Right kidney (tissue), 9 donors: Measurements from ENCODE around the gene MIF.
A peak's percentile ranks its signal among the peaks of the same experiment; 100 is the strongest.
"Not testable (repeated sequence)": the region's sequence is repeated elsewhere in the genome, so short reads cannot be mapped to it uniquely, and the experiment has no call there.

Experiments
- DNase-seq: peaks from one replicate; pipeline ENCODE4 v3.0.0-alpha.2; 2016
- long read RNA-seq, 8 donors: transcript quantifications; one replicate each; lab custom pipeline, GENCODE V29; 2026

MIF gene
- long read RNA-seq, donor 1, transcript MIF-202 (2 exons, 589 nt): minor isoform, 20 of 1,088 reads
- long read RNA-seq, donor 1, transcript MIF-201 (3 exons, 939 nt): major isoform, 973 of 1,088 reads
- long read RNA-seq, donor 1, transcript MIF-203 (2 exons, 435 nt): minor isoform, 73 of 1,088 reads
- long read RNA-seq, donor 1, partial matches to known transcripts: 0 of 1,088 reads
- long read RNA-seq, donor 1, other reads (novel, unspliced or antisense): 22 of 1,088 reads
- long read RNA-seq, donor 2, transcript MIF-203 (2 exons, 435 nt): minor isoform, 44 of 749 reads
- long read RNA-seq, donor 2, transcript MIF-202 (2 exons, 589 nt): minor isoform, 30 of 749 reads
- long read RNA-seq, donor 2, transcript MIF-201 (3 exons, 939 nt): major isoform, 660 of 749 reads
- long read RNA-seq, donor 2, partial matches to known transcripts: 0 of 749 reads
- long read RNA-seq, donor 2, other reads (novel, unspliced or antisense): 15 of 749 reads
- long read RNA-seq, donor 3, transcript MIF-201 (3 exons, 939 nt): major isoform, 258 of 297 reads
- long read RNA-seq, donor 3, transcript MIF-202 (2 exons, 589 nt): minor isoform, 5 of 297 reads
- long read RNA-seq, donor 3, transcript MIF-203 (2 exons, 435 nt): minor isoform, 34 of 297 reads
- long read RNA-seq, donor 3, partial matches to known transcripts: 0 of 297 reads
- long read RNA-seq, donor 3, other reads (novel, unspliced or antisense): 0 of 297 reads
- long read RNA-seq, donor 4, transcript MIF-203 (2 exons, 435 nt): minor isoform, 43 of 497 reads
- long read RNA-seq, donor 4, transcript MIF-202 (2 exons, 589 nt): minor isoform, 7 of 497 reads
- long read RNA-seq, donor 4, transcript MIF-201 (3 exons, 939 nt): major isoform, 447 of 497 reads
- long read RNA-seq, donor 4, partial matches to known transcripts: 0 of 497 reads
- long read RNA-seq, donor 4, other reads (novel, unspliced or antisense): 0 of 497 reads
- long read RNA-seq, donor 5, transcript MIF-201 (3 exons, 939 nt): major isoform, 664 of 717 reads
- long read RNA-seq, donor 5, transcript MIF-202 (2 exons, 589 nt): minor isoform, 9 of 717 reads
- long read RNA-seq, donor 5, transcript MIF-203 (2 exons, 435 nt): minor isoform, 44 of 717 reads
- long read RNA-seq, donor 5, partial matches to known transcripts: 0 of 717 reads
- long read RNA-seq, donor 5, other reads (novel, unspliced or antisense): 0 of 717 reads
- long read RNA-seq, donor 6, transcript MIF-203 (2 exons, 435 nt): minor isoform, 39 of 627 reads
- long read RNA-seq, donor 6, transcript MIF-201 (3 exons, 939 nt): major isoform, 569 of 627 reads
- long read RNA-seq, donor 6, transcript MIF-202 (2 exons, 589 nt): minor isoform, 9 of 627 reads
- long read RNA-seq, donor 6, partial matches to known transcripts: 10 of 627 reads
- long read RNA-seq, donor 6, other reads (novel, unspliced or antisense): 0 of 627 reads
- long read RNA-seq, donor 7, transcript MIF-202 (2 exons, 589 nt): minor isoform, 43 of 1,202 reads
- long read RNA-seq, donor 7, transcript MIF-201 (3 exons, 939 nt): major isoform, 1,027 of 1,202 reads
- long read RNA-seq, donor 7, transcript MIF-203 (2 exons, 435 nt): minor isoform, 103 of 1,202 reads
- long read RNA-seq, donor 7, partial matches to known transcripts: 0 of 1,202 reads
- long read RNA-seq, donor 7, other reads (novel, unspliced or antisense): 29 of 1,202 reads
- long read RNA-seq, donor 8, transcript MIF-202 (2 exons, 589 nt): minor isoform, 12 of 580 reads
- long read RNA-seq, donor 8, transcript MIF-201 (3 exons, 939 nt): major isoform, 532 of 580 reads
- long read RNA-seq, donor 8, transcript MIF-203 (2 exons, 435 nt): minor isoform, 26 of 580 reads
- long read RNA-seq, donor 8, partial matches to known transcripts: 0 of 580 reads
- long read RNA-seq, donor 8, other reads (novel, unspliced or antisense): 10 of 580 reads

DNA sequence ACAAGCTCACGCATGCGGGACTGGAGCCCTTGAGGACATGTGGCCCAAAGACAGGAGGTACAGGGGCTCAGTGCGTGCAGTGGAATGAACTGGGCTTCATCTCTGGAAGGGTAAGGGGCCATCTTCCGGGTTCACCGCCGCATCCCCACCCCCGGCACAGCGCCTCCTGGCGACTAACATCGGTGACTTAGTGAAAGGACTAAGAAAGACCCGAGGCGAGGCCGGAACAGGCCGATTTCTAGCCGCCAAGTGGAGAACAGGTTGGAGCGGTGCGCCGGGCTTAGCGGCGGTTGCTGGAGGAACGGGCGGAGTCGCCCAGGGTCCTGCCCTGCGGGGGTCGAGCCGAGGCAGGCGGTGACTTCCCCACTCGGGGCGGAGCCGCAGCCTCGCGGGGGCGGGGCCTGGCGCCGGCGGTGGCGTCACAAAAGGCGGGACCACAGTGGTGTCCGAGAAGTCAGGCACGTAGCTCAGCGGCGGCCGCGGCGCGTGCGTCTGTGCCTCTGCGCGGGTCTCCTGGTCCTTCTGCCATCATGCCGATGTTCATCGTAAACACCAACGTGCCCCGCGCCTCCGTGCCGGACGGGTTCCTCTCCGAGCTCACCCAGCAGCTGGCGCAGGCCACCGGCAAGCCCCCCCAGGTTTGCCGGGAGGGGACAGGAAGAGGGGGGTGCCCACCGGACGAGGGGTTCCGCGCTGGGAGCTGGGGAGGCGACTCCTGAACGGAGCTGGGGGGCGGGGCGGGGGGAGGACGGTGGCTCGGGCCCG, at the start of gene MIF:
MIF (plus strand) TSS at position 439 of the 765 bp plus-strand sequence; CDS start at position 531, 92 bp downstream.
- peak; percentile 97 for DNase-seq

DNA sequence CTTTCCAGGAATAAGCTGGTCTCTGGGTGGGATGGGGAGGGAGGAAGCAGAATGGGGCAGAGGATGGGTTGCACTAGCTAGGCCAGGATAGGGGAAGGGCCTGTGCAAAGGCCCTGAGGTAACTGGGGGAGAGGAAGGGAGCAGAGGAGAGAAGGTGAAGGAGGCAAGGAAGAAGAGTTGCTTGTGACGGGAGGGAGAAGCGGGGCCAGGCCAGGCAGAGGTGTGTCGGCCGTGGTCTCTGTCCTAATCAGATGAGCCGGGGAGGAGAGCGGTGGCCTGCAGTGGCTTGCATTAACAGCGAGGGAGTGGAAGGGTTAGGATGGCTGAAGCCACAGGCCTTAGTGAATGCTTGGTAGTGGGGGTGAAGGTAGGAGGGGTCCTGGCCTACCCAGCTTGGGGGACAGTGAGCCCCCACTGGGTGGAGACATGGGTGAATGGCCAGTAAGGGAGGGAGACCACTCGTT, 49.4 kb upstream of the MIF start:
- no peak for DNase-seq

GRCh38 chr22:23845265-23846080, 48.7 kb upstream of the MIF start:
- DNase-seq: no peak

DNA sequence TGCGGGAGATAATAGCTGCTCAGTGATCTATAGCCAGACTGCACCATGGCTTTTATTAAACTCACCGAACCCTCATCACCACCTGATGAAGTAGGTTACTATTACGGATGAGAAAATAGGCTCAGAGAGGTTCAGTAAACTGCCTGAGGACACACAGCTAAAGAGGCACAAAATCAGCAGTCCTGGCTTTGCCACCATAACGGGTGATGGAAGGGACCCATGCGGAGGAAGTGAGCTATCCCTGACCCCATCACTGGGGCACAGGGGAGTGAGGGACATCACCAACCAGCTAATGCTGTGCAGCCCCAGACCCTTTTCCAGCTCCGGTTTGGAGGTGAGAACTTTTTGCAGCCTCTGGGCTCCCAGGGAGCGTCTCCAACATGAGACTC, 48.1 kb upstream of the MIF start:
- no peak for DNase-seq

DNA sequence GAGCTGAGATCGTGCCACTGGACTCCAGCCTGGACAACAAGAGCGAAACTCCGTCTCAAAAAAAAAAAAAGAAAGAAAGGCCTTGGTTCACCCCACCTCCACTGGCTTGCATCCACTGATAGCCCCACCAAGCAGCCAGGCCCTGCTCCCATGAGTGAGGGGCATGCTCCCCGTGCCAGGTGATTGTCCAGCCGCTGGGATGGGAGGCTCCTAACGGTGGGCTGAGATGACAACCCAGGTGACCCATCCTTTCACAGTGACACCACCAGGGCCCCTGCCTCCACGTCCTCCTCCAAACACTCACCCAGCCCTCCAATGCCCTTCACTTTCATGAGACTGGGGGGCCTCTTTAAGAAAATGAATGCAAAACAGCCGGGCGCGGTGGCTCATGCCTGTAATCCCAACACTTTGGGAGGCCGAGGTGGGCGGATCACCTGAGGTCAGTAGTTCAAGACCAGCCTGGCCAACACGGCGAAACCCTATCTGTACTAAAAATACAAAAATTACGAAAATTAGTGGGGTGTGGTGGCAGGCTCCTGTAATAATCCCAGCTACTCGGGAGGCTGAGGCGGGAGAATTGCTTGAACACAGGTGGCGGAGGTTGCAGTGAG, 46.8 kb upstream of the MIF start:
- DNase-seq: no peak

GRCh38 chr22:23847991-23848864, 46.0 kb upstream of the MIF start:
- DNase-seq: no peak

DNA sequence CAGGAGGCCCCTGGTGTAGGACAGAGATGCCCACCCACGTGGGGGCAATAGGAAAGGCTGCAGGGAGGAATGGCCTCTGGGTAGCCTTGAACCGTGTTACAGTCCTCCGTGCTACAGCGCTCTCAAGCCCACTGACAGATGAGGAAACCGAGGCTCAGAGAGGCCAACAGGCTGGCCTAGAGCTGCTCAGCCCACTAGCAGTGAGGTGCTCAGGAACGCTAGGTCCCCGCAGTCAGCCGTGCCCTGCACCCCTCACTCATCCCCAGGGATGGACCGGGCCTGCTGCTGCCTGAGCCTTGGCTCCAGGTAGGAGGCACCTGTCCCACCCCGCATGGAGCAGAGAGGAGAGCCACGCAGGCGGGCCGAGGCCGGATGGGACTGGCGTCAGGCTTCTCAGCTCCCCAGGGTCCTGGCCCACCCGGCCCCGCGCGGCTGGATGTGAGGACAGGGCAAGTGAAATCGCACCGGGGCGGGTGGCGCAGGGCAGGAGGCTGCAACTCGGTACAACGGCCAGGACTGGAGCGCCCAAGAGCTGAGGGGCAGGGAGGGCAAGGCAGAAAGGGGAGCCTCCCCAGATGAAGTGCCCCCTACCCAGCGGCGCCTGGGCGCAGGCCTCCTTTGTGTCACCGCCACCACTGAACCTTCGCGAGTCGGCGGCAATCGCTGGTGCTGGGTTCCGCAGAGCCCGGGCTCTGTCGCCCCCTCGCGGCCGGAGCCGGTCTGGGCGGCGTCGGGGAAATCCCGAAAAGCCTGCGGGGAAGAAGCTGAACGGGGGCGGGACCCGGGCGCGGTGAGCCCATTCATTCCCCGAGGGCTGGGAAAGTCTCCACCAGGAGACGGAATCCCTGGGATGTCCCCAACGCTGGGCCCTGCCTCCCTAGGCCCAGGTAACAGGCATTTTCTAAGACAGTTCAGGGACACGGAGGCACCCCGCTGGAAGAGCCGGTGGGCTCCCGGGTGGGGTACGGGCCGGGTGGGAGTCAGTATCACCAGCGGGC, 44.9 kb upstream of the MIF start:
- peak; percentile 84 for DNase-seq

GRCh38 chr22:23850136-23850611, 44.0 kb upstream of the MIF start:
- no peak for DNase-seq

DNA sequence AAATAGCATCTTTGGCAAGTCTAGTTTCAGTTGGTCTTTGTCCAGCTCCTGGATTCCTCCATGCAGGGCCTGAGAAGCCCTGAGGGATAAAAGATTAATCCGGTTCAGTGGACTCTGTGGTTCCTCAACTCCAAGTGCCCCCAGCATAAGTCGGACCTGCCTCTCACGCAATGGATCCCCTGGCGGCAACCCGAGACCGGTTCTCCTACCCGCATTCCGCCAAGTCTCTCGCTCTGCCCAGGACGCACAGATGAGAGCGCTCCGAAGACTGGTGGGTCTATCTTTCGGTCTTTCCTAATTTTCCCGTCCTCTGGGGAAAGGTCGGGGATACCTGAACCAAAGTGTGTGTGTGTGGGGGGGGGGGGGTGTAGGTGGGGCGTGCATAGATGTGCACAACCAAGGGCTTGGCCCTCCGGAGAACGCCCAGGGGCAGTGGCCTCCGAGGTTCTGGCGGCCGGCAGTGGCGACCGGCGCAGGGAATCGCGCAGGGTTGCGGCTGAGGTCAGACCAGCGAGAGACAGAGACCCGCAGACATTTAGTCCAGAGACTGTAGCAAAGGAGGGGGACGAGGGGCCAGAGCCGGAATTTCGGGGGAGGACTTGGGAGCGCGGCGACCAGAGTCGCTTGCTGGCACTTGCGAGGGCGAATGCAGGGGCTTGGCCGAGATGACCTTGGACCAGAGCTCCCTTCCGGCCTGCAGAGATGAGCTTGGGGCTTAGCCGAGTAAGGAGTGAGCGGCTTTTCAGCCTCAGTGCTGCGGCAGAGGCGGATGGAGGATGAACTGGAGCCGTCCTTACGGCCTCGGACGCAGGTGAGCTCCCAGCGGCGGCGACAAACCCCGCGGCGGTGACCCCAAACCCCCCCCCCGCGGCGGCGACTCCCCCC, 37.2 kb upstream of the MIF start:
- DNase-seq: peak; percentile 86

DNA sequence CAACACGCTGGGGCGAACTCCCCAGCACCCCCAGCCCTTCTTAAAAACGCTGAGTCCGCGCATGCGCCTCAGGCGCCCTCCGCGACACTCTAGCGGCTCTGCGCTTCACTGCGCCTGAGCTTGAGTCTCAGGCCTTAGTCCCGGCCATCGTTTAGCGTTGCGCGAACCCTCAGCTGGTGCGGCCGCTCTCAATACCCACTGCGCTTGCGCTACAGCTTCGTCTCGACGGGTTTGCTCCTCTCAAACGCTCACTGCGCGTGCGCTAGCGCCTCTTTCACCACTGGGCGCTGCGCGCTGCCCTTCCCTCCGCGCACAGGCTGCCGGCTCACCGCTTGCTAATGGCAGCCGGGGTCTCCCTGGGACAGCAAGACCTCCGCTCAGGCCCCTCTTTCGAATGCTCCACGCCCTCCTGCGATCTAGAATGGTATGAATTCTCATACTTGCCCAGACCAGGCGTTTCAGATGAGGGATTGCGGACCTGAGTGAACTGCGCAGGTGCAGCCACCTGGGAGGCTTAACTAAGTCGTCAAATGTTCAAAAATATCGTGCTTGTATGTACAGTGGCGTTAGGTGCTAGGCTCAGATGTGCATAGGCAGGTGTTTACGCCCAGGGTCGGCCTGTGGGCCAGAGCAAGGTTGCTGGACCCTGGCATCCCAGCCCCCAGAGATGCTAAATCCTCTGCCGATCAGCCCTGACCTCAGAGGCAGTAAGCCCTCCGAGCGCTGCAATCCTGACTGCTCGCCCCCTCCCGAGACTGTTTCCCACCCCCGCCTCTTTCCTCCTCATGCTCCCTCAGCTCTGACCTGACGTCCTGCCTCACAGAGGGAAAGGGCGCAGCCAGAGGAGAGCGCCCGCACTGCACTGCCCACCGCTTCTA, 36.3 kb upstream of the MIF start, which contains the start of gene SLC2A11:
SLC2A11 (plus strand) TSS at position 270 of the 878 bp plus-strand sequence; CDS start at position 395, 125 bp downstream.
- DNase-seq: peak; percentile 86

GRCh38 chr22:23858484-23858815, 35.7 kb upstream of the MIF start:
- DNase-seq: no peak

DNA sequence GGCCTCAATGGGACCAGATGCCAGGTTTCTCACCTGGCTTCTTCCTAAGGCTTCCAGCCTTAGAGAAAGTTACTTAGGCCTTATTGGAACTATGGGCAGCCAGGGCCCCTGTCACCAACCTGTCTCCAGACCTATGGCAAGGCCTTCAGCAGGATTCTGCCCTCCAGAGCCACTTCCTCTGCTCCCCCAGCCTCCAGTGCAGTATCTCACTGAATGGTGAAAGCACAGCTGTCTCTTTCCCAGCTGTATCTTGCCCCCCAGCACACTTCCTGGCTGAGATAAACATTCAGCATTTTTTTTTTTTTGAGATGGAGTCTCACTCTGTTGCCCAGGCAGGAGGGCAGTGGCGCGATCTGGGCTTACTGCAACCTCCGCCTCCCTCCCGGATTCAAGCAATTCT, 35.0 kb upstream of the MIF start:
- no peak for DNase-seq

DNA sequence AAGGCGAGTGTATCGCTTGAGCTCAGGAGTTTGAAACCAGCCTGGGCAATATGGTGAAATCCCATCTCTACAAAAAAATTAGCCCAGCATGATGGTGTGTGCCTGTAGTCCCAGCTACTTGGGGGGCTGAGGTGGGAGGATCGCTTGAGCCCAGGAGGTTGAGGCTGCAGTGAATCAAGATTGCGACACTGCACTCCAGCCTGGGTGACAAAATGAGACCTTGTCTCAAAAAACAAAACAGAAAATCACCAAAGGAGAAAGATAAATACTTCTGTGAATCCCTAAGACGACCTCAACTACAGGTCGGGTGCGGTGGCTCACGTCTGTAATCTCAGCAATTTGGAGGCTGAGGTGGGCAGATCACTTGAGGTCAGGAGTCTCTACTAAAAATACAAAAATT, 34.0 kb upstream of the MIF start:
- not testable (repeated sequence) for DNase-seq

DNA sequence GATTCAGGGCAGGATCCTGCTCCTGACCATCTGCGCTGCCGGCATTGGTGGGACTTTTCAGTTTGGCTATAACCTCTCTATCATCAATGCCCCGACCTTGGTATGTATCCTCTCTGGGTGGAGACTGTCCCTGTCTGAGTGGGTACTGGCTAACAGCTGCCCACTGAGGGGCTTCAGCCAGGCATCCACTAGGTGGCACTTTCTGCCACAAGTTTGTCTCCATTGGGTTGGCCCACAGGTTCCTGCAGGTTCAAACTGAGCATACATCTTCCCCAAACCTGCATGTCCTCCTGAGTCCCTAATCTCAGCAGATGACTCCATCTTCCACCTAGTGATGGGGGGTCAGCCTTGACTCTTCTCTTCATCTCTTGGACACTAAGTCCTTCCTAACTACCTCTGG, 32.1 kb upstream of the MIF start:
- DNase-seq: no peak
